ENCODE data around the gene TMEM121. TPM values are rescaled to one million over a fixed set of nuclear protein-coding genes. Genes with fewer than 3 reads are reported as not detected.

Gene TMEM121
- total RNA-seq, 1 experiment from 2014 or later, result 1.0 TPM

DNA sequence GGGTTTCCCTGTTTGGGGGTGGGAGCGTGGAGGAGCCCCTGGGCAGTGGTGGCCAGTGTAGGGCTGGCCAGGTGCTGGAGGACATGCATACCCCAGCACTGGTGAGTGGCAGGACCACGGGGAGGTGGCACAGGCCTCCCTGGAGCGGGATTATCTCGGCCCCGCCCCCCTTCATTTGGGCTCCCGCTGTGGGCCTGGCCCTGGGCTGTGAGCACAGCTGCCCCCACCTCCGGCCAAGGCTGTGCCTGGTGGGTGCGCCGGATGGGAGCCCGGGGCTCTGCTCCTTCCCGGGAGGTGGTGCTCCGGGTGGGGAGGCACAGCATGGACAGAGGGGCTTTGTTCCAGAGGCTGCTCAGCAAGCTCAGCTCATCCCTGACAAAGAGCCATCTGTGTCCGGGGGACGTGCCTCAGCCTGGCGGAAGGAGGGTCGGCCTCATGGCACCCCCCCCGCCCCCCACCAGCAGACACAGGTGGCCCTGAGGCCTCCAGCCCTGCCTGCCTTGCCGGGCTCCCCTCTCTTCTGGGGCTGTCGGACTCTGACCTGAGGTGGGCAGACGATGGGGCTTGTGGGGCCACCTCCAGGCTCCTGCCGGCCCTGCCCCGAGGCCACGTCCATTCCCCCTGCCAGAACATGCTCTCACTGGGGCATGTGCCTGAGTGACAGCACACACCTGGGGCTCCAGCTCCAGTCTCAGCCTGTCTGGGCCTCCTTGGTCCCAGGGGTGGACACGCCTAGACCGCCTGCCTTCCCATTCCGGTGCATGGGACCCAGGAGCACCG is 26.9 kb upstream of the TMEM121 start:
- no peak overlapping the region for H3K4me3 ChIP-seq
- 0 out of 2 replicates have a peak, but pooled peaks cover 3% of the 10 kb centered on the region for H3F3A ChIP-seq (ENCODE audit: insufficient read depth, low read depth)
- H3K27me3 ChIP-seq (ENCODE audit: insufficient read depth, low read depth), result no peaks in the 10 kb centered on the region
- no peaks in the 10 kb centered on the region for H3K79me2 ChIP-seq (ENCODE audit: low read depth)
- TF ChIP-seq, protein P1, sequence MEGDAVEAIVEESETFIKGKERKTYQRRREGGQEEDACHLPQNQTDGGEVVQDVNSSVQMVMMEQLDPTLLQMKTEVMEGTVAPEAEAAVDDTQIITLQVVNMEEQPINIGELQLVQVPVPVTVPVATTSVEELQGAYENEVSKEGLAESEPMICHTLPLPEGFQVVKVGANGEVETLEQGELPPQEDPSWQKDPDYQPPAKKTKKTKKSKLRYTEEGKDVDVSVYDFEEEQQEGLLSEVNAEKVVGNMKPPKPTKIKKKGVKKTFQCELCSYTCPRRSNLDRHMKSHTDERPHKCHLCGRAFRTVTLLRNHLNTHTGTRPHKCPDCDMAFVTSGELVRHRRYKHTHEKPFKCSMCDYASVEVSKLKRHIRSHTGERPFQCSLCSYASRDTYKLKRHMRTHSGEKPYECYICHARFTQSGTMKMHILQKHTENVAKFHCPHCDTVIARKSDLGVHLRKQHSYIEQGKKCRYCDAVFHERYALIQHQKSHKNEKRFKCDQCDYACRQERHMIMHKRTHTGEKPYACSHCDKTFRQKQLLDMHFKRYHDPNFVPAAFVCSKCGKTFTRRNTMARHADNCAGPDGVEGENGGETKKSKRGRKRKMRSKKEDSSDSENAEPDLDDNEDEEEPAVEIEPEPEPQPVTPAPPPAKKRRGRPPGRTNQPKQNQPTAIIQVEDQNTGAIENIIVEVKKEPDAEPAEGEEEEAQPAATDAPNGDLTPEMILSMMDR (conservative IDR thresholded peaks at IDR 0.05), result no peak
- DNase-seq, result no peak
- no peaks in the 10 kb centered on the region for H3K36me3 ChIP-seq (ENCODE audit: low read depth)
- POLR2A ChIA-PET (ENCODE audit: unreplicated experiment), result no interaction called here
- no peak overlapping the region for H2AFZ ChIP-seq
- no peaks in the 10 kb centered on the region for H3K9me2 ChIP-seq (ENCODE audit: insufficient read depth)
- intact Hi-C loops (cut with micrococcal nuclease; ENCODE audit: unreplicated experiment), result no loop called here
- no peaks in the 10 kb centered on the region for H3K9me3 ChIP-seq (ENCODE audit: insufficient read depth, low read depth)
- CTCF ChIA-PET, result no interaction called here
- no peaks in the 10 kb centered on the region for H3K4me1 ChIP-seq (replicated peaks; ENCODE audit: insufficient read depth)
- BruUV-seq (replicated peaks), result no TSS peak
- no peaks in the 10 kb centered on the region for H4K20me1 ChIP-seq (ENCODE audit: insufficient read depth)
- no peak overlapping the region for H3K4me2 ChIP-seq
- no peak overlapping the region for H3K27ac ChIP-seq

DNA sequence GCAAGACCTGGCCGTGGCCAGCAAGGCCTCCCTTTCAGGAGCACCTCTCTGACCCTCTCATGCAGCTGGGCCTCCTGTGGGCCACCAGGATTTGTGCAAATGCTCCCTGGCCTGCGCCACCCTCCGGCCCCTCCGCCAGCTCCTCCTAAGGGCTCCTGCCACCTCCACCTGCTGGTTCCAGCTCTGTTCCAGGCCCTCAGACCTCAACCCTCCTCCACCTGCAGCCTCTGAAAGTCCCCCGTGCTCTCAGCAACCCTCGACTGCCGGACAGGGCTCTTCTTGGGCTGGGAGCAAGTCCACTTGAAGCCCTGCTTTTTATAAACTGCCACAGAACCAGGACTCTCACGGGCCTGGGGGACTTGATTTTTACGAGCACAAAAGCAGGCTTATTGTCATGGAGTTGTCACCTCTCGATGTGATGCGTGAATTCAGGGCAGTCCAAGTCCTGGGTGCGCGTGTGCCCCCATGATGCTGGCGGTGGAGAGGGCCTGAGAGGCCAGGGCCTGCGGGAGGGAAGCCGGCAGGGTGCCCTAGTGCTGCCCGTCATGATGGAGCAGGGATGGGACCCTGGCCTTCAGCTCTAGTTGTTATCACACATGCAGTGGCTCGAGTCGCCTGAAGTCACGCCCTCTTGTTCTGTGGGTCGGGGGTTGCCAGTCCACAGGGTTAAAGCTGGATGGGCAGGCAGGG is 26.2 kb upstream of the TMEM121 start:
- Histone ChIP-seq H3K27ac (no peak overlapping the region), H2AFZ (no peak overlapping the region), H3F3A (ENCODE audit: insufficient read depth, low read depth) (0 out of 2 replicates have a peak, but pooled peaks cover 3% of the 10 kb centered on the region), H3K79me2 (ENCODE audit: low read depth) (no peaks in the 10 kb centered on the region), H3K27me3 (ENCODE audit: insufficient read depth, low read depth) (no peaks in the 10 kb centered on the region), H3K36me3 (ENCODE audit: low read depth) (no peaks in the 10 kb centered on the region), H3K4me2 (no peak overlapping the region), H4K20me1 (ENCODE audit: insufficient read depth) (no peaks in the 10 kb centered on the region), H3K9me3 (ENCODE audit: insufficient read depth, low read depth) (no peaks in the 10 kb centered on the region), H3K4me3 (no peak overlapping the region), H3K4me1 (replicated peaks; ENCODE audit: insufficient read depth) (no peaks in the 10 kb centered on the region), H3K9me2 (ENCODE audit: insufficient read depth) (no peaks in the 10 kb centered on the region)
- TF ChIP-seq, protein P1 (conservative IDR thresholded peaks at IDR 0.05), result no peak
- TF ChIP-seq EZH2 (IDR thresholded peaks at IDR 0.05; ENCODE audit: low read depth), result no peak
- ChIA-PET CTCF (no interaction called here), POLR2A (ENCODE audit: unreplicated experiment) (no interaction called here)
- intact Hi-C loops (cut with micrococcal nuclease; ENCODE audit: unreplicated experiment), result no loop called here
- DNase-seq, result no peak
- no TSS peak for BruUV-seq (replicated peaks)

DNA sequence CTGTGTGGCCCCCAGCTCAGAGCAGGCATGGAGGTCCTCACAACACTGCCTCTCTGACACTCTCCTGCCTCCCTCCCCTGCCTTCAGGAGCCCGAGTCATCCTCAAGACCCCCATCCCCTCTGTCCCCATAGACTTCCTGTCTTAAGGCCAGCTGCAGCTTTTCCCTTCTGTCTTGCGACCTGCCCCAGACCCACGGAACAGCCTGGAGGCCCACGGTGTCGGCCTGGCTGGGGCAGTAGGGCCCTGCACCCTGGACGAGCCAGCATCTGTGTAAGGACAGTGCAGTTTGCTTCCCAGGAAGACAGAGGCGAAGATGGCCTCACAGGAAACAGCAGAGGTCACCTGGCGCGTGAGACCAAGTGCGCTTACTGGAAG is 25.7 kb upstream of the TMEM121 start:
- no peak for TF ChIP-seq EZH2 (IDR thresholded peaks at IDR 0.05; ENCODE audit: low read depth)
- TF ChIP-seq, protein P1 (conservative IDR thresholded peaks at IDR 0.05), result no peak
- Histone ChIP-seq H3K9me2 (ENCODE audit: insufficient read depth) (no peaks in the 10 kb centered on the region), H3K36me3 (ENCODE audit: low read depth) (no peaks in the 10 kb centered on the region), H3F3A (ENCODE audit: insufficient read depth, low read depth) (0 out of 2 replicates have a peak, but pooled peaks cover 3% of the 10 kb centered on the region), H4K20me1 (ENCODE audit: insufficient read depth) (no peaks in the 10 kb centered on the region), H2AFZ (no peak overlapping the region), H3K4me3 (no peak overlapping the region), H3K27me3 (ENCODE audit: insufficient read depth, low read depth) (no peaks in the 10 kb centered on the region), H3K9me3 (ENCODE audit: insufficient read depth, low read depth) (no peaks in the 10 kb centered on the region), H3K27ac (no peak overlapping the region), H3K79me2 (ENCODE audit: low read depth) (no peaks in the 10 kb centered on the region), H3K4me1 (replicated peaks; ENCODE audit: insufficient read depth) (no peaks in the 10 kb centered on the region), H3K4me2 (no peak overlapping the region)
- ChIA-PET POLR2A (ENCODE audit: unreplicated experiment) (no interaction called here), CTCF (no interaction called here)
- no peak for DNase-seq
- TSS peak; percentile 6 for BruUV-seq (replicated peaks)
- intact Hi-C loops (cut with micrococcal nuclease; ENCODE audit: unreplicated experiment), result no loop called here
